Measurements from ENCODE around the gene DHRS2.

- TF ChIP-seq MXI1 (IDR thresholded peaks at IDR 0.05; ENCODE audit: low read depth, low read length) (no peak), CTCF (IDR thresholded peaks at IDR 0.05) (no peak), YY1 (IDR thresholded peaks at IDR 0.05; ENCODE audit: low read depth) (no peak), RAD21 (IDR thresholded peaks at IDR 0.05; ENCODE audit: low read length) (no peak), TEAD4 (IDR thresholded peaks at IDR 0.05; ENCODE audit: borderline replicate concordance, insufficient read depth) (no peak), POLR2AphosphoS5 (IDR thresholded peaks at IDR 0.05; ENCODE audit: low read depth, low read length) (no peak), GABPA (IDR thresholded peaks at IDR 0.05; ENCODE audit: low read depth) (no peak), NRF1 (IDR thresholded peaks at IDR 0.05; ENCODE audit: low read depth, low read length) (no peak)
Measured at GRCh38 chr14:23665302-23666016, 29.3 kb downstream of the DHRS2 start.

Measured in SK-N-SH (cell line).